GM21515 (cell line): ENCODE results near the gene ZNF592.
"Not testable (repeated sequence)": the region's sequence is repeated elsewhere in the genome, so short reads cannot be mapped to it uniquely, and the experiment has no call there.

Source experiments
- ATAC-seq: cut with Tn5 transposase; IDR thresholded peaks from one replicate; pipeline ENCODE4 v1.9.1; 2021; ENCODE audit not compliant: unreplicated experiment

ZNF592 gene

GRCh38 chr15:84845631-84846030 is 97.2 kb downstream of the ZNF592 start:
- not testable (repeated sequence) for ATAC-seq

DNA sequence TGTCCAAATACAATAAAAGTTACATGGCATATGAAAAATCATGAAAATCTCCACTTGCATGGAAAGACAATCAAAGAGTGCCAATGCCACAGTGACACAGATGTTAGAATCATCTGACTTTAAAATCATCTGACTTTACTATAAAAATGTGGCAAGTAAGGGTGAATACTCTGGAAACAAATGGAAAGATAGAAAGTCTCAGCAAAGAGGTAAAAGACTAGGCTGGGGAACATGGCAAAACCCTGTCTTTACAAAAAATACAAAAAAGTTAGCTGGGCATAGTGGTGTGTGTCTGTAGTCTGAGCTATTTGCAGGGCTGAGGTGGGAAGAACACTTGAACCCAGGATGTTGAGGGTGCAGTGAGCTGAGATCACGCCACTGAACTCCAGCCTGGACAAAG is 97.9 kb downstream of the ZNF592 start:
- ATAC-seq: no peak

DNA sequence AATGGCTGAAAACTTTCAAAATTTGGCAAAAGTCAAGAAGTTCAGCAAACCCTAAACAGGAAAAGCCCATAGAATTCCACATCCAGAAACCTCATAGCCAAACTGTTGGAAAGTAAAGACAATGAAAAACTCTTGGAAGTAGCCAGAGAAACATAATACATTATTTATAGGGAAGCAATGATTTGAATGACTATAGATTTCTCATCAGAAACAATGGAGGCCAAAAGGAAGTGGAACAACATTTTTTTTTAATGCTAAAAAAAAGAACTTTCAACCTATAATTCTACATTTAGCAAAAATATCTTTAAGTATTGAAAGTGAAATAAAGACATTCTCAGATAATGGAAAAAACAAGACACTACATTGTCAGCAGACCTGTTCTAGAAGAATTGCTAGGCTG is 99.0 kb downstream of the ZNF592 start:
- ATAC-seq: no peak

- no peak for ATAC-seq
Measured at GRCh38 chr15:84852212-84852611, 103.8 kb downstream of the ZNF592 start.

GRCh38 chr15:84855136-84855535 is 106.7 kb downstream of the ZNF592 start:
- no peak for ATAC-seq

DNA sequence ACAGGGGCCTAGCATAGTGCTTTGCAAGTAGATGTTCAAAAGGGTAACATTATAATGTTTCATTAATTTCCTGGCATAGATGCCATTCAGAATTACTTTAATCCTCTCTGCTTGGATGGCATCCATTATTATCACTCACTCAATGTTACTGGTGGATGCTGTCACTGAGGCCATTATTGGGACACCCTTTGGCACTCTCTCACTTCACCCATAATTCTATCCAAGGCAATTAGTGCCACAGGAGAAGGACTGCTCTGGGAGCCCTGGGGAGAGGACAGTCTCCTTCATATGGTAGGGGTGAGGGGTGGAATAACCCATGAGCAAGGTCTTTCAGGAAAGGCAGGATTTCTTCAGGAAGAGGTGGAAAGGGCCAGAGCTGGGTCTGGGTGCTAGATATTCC is 107.4 kb downstream of the ZNF592 start:
- ATAC-seq: no peak
